Cortex of kidney (tissue), 1 donor: Measurements from ENCODE around the gene GPR152.

Experiments used
- DNase-seq: peaks from one replicate; lab custom pipeline; 2025; lab: John Stamatoyannopoulos, UW

The GPR152 gene

DNA sequence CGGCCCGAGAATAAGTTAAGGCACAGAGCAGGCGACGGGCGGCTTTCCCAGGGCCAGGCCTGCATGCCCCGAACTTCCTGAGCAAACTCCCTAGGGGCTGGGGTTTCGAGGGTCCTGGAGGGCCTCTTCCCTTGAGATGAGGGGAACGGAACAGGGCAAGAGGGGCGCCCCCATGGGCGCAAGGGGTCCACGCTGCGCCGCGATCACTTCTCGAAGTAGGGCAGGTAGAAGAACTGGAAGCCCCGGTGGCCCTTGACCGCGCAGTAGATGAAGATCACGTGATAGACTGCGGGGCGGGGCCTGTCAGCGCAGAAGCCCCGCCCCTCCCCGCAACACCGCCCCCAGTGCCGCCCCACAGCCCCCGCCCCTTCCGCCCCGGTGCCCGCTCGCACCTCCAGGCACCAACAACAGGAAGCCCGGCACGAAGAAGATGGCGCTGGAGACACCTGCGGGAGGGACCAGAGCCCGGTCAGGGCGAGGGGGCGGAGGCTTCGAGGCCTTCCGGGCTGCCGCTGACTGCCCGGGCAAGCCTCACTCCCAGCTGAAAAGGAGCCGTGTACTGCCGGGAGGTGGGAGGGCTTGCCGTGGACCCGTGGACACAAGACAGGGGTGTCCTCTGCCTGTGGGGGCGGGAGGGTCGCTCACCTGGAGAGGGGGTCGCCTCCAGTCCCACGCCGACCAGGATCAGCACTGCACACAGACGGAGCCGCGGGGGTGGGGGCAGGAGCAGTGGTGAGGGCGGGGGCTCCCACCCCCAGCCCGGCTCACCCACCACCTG is 12.1 kb upstream of the GPR152 start:
- DNase-seq, result no peak

DNA sequence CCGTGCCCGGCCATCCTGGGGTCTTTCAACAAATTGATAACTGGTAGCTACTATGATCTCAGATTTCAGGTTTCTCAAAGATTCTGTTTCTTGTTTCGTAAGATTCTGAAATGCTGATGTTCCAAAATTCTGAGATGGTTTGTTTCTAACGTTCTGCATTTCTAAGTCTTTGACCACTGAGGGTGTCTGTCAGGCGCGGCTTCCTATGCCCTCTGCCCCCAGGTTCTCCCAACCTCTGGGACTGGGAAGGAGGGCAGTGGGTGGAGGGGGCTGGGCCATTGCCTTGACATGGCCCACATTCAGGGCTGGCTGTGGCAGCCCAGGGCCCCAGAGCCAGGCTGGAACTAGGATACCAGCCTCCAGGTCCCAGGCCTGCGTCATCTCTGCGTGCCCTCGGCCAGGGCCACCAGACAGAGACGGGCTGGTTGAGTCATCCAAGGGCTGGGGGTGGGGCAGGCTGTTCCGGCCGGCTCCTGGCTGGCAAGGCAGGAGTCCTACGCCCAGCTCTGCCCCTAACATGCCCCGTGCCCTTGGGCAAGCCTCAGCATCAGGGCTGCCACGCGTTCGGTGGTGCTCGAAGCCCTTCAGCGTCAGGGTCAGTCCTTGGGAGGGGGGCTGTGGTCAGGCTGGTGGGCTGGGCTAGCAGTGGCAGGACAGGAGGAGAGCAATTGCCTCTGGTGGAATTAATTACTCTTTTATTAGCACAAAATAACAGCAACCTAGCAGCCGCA is 11.3 kb upstream of the GPR152 start:
- DNase-seq, result no peak

DNA sequence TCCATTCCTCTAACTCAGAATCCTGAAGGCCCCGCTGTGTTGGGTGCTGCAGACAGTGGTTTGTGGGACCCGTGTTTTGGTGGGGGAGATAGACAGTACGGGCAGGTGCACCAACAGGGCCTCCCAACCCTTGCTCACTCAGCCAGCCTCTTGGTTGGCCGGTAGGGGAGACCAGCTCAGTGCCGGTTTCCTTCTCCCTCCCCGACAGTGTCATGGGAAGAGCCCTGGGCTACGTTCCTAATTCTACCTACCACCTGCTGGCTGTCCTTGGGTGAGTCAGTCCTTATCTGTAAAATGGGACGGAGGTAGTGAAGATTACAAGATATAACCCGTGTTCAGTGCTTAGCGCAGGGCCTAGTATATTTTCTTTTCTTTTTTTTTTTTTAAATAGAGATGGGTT is 10.7 kb upstream of the GPR152 start:
- no peak for DNase-seq

DNA sequence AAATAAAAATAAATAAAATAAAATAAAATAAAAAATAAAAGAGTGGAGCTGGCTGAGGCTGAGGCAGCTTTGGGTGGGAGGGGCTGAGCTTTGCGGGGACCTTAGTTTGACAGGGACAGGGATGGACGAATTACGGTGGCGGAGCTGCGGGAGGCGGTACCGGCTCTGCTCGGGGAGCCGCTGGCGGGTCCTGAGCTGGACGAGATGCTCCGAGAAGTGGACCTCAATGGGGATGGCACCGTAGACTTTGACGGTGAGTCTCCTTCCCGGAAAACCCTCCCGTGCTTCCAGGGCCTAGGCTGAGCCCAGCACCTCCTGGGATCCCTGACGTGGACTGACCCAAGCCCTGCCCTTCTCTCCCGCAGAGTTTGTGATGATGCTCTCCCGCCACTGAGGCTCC is 5.7 kb upstream of the GPR152 start:
- no peak for DNase-seq

DNA sequence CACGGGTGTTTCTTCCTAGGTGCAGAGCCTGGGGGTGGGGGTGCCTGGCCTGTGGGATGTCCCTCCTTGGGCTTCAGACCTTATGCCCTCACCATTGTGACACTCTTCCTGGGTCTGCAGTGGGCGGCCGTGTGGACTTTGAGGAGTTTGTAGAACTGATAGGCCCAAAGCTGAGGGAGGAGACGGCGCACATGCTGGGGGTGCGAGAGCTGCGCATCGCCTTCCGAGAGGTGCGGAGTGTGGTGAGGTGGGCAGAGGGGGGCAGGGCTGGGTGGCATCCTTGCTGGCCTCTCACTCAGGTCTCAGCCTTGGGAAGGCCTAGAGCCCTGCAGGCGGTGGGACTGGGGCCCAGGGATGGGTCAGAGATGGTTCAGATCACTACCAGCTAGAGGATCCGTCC is 4.9 kb upstream of the GPR152 start:
- DNase-seq, result no peak

DNA sequence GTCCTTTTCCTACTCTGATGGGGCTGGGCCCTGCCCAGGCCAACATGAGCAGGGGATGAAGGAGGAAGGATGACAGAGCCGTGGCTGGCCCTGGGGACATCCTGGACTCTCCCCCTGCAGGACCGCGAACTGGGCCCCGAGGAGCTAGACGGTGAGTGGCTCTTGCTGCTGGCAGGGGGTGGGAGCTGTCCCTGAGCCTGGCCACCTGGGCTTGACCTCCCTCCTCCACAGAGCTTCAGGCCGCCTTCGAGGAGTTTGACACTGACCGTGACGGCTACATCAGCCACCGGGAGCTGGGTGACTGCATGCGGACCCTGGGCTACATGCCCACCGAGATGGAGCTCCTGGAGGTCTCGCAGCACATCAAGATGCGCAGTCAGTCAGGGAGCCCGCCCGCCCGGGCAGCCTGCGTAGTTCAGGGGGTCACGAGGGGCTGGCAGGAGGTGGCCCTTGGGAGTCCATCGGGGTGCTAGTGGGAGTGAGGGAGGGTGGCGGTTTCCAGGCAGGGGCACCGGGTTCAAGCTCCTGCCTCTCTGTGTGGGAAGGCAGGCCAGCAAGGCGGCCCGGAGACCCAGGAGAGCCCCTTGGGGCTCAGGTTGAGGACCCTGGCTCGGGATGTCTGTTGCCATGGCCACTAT is 3.7 kb upstream of the GPR152 start:
- DNase-seq, result no peak

DNA sequence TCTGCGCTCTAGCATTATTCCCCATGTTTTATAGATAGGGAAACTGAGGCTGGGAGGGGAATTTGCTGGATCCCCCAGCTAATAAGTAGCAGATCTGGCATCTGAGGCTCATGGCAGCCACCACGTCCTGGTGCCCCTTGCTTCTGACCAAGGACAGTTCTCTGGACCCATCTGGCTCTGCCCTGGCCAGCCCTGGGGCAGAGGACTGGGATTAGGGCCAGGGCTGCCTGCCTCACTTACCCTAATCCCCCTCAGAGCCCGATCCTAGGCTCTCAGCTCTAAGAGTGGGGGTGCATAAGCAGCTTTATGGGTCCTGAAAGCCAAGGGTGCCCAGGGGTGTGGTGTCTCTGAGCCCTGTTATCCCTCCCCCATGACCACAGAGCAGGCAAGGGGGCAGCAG is 2.5 kb upstream of the GPR152 start, which contains the start of gene CABP4:
CABP4 (plus strand) TSS at position 301 of the 400 bp plus-strand sequence; CDS start at position 371, 70 bp downstream.
- no peak for DNase-seq

DNA sequence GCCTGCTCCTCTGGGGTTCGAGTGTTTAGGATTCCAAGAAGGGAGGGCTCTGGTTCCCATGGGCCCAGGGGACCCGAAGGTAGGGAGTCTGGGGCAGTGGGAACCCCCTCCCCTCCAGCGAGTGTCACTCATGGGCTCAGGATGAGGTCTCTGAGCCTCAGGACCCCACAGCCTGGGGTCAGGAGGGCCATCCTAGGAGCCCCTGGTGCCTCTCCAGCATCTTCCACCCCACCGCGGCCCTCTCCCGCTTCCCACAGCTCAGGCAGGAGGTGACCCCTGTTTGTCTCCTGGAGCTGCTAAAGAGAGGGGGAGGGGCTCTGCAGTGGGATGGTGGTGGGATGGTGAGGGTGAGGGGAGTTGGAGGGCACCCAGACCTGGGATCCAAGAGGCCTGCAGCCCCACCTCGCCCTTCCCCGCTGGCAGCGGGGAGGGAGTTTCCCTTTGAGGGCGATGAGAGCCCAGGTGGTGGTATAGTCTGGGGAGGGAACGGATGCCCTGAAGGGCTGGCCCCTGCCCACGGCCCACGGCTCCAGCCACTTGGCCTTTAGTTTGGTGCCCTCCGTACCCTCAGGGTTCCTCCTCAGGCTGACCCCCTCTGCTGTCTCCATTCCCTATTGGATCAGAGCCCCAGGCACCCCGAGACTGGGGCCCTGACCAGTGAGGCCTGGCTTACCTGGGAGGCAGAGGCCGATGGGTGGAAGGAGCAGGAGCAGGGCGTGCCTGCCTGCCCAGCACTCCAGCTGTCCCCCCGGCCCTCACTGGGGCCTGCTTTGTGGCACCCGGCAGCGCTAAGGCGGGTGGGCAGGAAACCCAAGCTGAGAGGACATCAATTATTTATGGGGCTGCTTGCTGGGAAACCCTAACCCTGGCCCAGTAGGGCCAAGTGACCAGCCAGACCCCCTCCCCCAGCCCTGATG is 1.5 kb upstream of the GPR152 start:
- DNase-seq, result no peak

DNA sequence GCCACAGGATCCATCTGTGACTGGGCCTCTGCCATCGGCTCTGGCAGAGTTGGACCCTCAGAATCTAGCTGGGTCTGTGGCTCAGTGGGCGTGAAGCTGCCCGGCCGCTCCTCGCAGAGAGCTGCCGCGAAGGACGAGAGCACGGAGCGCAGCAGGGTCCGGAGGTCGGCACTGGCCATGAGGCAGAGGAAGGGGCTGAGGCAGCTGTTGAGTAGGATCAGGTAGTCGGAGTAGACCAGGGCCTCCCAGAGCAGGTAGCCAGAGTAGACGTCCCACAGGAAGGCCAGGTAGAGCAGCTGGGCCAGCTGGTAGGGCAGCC is 912 bp downstream of the GPR152 start:
- no peak for DNase-seq

DNA sequence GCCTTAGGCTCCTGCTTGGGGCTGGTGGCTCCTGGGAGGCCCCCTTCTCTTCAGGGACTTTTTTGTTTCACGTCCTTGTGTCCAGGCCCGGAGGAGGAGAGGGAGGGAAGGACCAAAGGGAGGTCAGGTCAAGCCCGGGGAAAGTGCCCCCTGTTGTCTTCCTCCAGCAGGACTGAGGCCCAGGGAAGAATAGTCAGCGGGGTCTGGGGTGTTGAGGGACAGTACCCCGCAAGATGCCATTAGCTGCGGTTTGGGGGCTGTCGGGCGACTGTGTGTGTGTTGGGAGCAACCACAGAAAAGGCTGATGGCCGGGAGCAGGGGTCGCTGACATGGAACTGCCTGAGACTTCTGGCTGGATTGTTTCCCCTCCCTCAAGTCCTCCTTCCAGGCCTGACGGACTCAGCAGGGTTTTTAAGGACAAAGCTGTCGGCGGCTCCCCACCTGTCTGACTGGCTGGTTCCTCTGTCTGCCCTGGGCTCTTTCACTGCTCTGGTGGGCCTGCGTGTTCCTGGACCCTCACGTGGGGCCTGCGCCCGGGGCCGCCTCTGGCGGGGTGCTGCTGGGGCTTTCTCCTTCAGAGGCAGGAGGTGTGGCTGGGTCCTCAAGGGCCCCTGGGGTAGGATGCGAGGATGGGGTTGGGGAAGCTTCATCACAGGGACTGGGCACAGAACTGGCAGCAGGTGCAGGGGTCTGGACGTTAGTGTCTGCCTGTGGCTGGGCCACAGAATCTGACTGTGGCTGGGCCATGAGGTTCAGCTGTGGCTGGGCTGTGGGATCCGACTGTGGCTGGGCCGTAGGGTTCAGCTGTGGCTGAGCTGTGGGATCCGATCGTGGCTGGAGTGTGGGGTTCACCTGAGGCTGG is 1.5 kb downstream of the GPR152 start:
- DNase-seq, result no peak

DNA sequence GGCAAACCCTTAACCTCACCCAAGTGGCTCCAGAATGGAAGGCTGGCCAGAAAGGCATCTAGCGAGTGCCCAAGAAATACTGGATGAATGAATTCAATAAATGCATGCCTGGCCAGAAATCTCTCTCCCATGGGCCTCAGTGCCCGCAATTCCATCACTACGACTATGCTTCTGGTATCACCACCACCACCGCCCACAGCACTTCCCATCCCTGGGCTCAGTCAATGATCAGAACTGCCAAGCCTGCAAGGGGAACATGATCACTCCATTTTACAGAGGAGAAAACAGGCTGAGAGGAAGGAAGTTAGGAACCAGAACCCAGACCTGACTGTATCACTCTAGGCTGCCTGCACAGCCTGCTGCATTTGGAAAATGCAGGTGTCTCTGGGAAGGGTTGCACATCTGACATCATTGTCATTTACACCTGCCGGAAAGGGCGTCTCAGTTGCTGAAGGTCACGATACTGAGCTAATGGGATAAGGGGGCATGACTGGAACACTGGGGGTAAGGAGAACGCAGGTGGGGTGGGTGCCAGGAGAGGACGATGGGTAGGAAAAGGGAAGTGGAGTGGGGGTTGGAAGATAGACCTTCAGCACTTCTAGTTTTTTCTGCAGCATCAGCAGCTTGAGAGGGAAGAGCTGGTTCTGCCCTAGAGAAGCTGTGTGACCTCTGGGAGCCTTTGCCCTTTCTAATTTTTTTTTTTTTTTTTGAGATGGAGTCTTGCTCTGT is 3.2 kb downstream of the GPR152 start:
- no peak for DNase-seq

DNA sequence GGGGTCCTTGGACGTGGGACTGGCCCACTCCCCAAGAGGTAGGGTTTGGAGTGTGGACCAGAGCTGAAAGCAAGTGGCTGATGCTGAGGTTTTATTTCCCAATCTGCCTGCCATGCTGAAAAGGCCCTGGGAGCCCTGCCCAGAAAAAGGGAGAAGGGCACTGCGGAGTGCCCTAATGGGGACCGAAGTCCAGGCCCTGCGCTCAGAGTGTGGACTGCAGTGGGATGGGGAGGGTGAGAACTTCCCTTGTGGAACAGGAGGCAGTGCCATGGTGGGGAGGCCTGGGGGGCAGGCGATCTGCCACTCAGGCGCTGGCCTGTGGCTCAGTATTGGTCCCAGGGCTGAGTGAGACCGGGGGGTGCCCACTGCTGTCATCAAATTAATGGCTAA is 4.3 kb downstream of the GPR152 start:
- DNase-seq, result no peak

DNA sequence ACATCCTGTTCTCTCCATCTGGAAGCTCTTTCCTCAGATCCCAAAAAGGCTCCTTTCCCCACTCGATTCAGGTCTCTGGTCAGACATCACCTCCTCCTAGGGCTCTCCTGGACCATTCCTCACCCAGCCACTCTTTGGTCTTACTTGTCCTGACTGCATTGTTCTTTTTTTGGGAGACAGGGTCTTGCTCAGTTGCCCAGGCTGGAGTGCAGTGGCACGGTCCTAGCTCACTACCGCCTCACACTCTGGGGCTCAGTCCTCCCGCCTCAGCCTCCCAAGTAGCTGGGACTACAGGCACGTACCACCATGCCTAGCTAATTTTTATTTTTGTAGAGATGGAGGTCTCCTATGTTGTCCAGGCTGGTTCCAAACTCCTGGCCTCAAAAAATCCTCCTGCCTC is 7.0 kb downstream of the GPR152 start:
- DNase-seq, result no peak

DNA sequence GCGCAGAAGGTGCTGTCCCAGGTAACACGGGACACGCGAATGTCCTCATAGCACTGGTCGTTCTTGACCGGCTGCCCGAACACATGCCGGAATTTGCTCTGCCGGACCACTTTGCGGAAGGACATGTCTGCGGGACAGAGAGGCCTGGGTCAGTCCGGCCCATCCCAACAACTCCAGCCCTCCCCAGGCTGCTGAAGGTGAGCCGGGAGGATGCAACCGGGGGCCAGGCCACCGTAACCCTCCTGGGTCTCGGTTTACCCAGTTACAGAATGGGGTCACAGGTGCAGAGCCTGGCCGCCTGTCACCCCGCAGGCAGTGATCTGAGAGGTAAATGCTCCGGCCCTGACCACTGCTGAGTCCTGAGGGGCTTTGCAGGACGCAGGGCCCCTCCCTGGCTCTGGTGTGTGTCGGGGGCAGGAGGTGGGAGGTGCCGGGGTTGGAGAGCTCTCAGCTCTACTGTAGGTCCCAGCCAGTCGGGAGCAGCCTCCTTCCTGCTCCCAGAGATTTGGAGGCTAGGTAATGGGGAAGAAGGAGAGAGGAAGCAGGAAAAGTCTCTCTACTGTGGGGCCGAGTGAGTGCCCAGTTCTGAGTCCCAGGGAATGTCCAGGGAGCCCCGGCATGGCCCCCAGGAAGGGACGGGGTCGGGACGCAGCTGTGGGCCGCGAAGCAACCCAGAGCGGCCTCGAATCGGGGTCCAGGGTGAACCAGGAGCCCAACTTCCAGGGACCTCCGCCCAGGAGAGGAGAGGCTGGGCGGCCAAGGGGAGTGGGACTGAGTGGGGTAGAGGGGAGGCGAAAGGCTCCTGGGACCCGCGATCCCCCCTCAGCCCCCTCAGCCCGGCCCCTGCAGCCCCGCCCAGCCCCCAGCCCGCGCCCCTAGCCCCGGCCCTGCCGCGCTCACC is 9.8 kb downstream of the GPR152 start:
- no peak for DNase-seq

DNA sequence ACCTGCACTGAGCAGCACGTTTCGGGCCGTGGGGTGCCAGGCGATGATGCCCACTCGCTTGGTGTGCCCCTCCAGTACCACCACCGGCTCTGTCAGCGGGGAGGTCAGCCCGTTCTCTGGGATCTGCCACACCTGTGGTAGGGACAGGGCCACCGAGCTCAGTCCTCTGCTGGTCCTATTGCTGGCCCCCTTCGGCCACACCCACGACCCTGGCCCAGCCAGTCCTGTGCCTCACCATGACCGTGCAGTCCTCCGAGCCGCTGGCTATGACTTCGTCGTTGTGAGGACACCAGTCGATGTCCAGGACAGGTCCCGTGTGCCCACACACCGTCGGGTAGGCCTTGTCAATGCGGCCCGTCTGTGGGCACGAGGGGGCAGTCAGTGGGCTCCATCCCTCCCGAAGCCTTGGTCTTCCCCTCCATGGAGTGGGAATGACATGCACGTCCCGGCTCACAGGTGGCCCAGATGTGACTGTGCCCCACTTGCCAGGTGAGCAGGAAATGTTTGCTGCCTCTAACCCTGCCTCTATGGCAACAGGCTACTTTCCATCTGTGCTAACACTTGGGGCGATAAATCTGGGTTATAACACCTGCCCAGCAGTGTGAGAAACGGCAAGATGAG is 10.7 kb downstream of the GPR152 start:
- no peak for DNase-seq

DNA sequence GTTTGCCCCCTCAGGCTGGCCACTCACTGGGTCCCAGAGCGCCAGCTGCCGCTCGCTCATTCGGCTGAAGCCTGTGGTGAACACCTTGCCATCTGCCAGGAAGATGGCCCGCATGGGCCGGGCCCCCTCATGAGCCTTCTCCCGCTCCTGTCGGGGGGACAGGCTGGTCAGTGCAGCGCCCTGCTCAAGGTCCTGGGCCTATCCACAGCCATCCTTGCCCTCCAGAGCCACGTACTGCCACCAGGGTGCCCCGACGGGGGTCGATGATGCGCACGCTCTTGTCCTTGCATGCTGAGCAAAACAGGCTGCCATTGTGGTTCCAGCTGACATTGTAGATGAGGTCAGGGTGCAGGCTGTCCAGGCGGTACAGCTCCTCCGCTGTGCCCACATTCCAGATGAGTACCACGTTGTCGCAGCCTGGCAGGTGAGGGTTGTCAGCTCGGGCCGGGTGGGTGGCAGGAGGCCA is 11.4 kb downstream of the GPR152 start:
- DNase-seq, result no peak

DNA sequence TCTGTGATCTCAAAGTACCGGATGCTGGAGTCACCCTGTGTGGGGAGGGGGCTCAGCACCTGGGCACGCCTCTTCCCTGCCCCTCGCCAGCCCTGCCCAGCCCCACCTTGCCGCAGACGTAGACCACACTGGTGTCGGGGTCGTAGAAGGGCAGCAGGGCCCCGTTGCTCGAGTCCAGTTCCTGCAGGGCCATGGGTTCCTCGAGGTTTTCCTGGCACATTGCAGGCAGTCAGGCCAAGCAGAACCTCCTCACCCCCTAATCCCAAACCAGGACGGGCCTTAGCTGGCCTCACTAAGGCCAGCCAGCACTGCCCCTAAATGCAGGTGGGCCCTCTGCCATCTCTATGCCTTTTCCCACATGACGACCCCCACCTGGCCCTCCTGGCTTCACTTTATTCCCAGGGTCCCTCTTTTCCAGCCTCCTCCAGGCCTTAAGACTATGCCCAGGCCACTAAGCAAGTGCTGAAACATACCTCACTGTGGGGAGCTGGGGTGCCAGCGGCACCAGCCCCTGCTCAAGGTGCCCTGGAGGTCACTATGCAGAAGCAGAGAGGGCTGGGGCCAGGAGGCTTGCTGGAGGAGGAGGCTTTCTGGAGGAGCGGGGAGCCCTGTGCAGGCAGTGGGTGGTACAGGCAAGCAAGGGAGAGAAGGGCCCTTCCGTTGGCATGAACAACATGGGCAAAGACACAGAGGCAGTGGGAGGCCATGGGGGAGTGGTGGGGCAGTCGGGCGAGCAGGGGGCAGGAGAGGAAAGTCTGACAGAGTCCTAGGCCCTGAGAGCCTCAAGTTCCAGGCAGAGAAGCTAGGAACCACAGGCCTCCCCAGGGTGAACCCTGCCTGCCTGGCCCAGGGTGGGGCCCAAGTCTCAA is 12.1 kb downstream of the GPR152 start:
- no peak for DNase-seq
